ENCODE results near the gene LRP1-AS.

Gene LRP1-AS
- total RNA-seq: 0 reads per million in 2 experiments

- no peak for DNase-seq (ENCODE audit: low read depth)
Measured at GRCh38 chr12:57146961-57147944, at the start of gene LRP1-AS. Gene LRP1-AS (minus strand): TSS chr12:57147619.

- no peak for DNase-seq (ENCODE audit: low read depth)
Measured at GRCh38 chr12:57196956-57197355, 49.5 kb upstream of the LRP1-AS start.

- no peak for DNase-seq (ENCODE audit: low read depth)
Measured at GRCh38 chr12:57196439-57196838, 49.0 kb upstream of the LRP1-AS start.

- DNase-seq (ENCODE audit: low read depth): no peak
Measured at GRCh38 chr12:57195611-57196371, 48.4 kb upstream of the LRP1-AS start.

GRCh38 chr12:57195186-57195585 lies 47.8 kb upstream of the LRP1-AS start:
- DNase-seq (ENCODE audit: low read depth): no peak

GRCh38 chr12:57194253-57194652 lies 46.8 kb upstream of the LRP1-AS start:
- DNase-seq (ENCODE audit: low read depth): no peak

GRCh38 chr12:57193706-57194245 lies 46.4 kb upstream of the LRP1-AS start:
- no peak for DNase-seq (ENCODE audit: low read depth)

- no peak for DNase-seq (ENCODE audit: low read depth)
Measured at GRCh38 chr12:57192920-57193319, 45.5 kb upstream of the LRP1-AS start.

- DNase-seq (ENCODE audit: low read depth): no peak
Measured at GRCh38 chr12:57191410-57191809, 44.0 kb upstream of the LRP1-AS start.

GRCh38 chr12:57190821-57191220 lies 43.4 kb upstream of the LRP1-AS start:
- DNase-seq (ENCODE audit: low read depth): no peak

GRCh38 chr12:57190037-57190436 lies 42.6 kb upstream of the LRP1-AS start:
- DNase-seq (ENCODE audit: low read depth): no peak

GRCh38 chr12:57188090-57188425 lies 40.6 kb upstream of the LRP1-AS start:
- no peak for DNase-seq (ENCODE audit: low read depth)

GRCh38 chr12:57187222-57188089 lies 40.0 kb upstream of the LRP1-AS start:
- DNase-seq (ENCODE audit: low read depth): no peak

GRCh38 chr12:57185906-57186508 lies 38.6 kb upstream of the LRP1-AS start:
- no peak for DNase-seq (ENCODE audit: low read depth)

- DNase-seq (ENCODE audit: low read depth): no peak
Measured at GRCh38 chr12:57185403-57185802, 38.0 kb upstream of the LRP1-AS start.

- DNase-seq (ENCODE audit: low read depth): no peak
Measured at GRCh38 chr12:57183939-57184725, 36.7 kb upstream of the LRP1-AS start.

- peak; percentile 66 for DNase-seq (ENCODE audit: low read depth)
Measured at GRCh38 chr12:57182918-57183575, 35.6 kb upstream of the LRP1-AS start.

GRCh38 chr12:57181561-57182155 lies 34.2 kb upstream of the LRP1-AS start:
- DNase-seq (ENCODE audit: low read depth): no peak

- no peak for DNase-seq (ENCODE audit: low read depth)
Measured at GRCh38 chr12:57181072-57181471, 33.7 kb upstream of the LRP1-AS start.

Measured in T follicular helper cell (primary cell).